PC-3 (cell line): ENCODE data around the gene SRRM5.

ENCODE experiments used
- EZH2phosphoT487 ChIP-seq: fragments of 300-600 bp; sonication (generic); IDR thresholded peaks from 2 replicates; pipeline ENCODE4 v1.6.1; 2018; ENCODE audit warnings: mild to moderate bottlenecking, antibody characterized with exemption, low read length, borderline replicate concordance
- TF ChIP-seq, protein P1 (sequence below): fragments of 300-600 bp; sonication (generic); conservative IDR thresholded peaks from 2 replicates; pipeline ENCODE4 v1.5.1; 2017; ENCODE audit warnings: antibody characterized with exemption, low read depth, mild to moderate bottlenecking, low read length

DNA sequence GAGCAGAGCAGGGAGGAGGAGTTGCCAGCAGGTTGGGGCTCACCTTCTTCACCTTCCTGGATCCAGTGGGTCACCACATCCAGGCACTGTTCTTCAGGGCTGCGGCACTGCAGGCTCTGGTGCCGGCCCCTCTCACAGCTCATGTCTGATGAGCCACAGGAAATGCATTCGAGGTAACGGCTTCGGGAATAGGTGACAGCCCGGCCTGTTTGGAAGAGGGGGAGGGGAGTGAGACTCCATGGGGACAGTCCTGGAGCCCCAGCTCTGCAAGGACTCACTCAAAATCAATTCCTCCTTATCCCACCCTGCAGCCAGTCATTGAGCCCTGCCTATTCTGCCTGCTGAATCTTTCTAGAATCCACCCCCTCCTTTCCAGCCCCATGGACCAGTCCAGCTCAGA, 44.5 kb downstream of the SRRM5 start:
- TF ChIP-seq, protein P1, sequence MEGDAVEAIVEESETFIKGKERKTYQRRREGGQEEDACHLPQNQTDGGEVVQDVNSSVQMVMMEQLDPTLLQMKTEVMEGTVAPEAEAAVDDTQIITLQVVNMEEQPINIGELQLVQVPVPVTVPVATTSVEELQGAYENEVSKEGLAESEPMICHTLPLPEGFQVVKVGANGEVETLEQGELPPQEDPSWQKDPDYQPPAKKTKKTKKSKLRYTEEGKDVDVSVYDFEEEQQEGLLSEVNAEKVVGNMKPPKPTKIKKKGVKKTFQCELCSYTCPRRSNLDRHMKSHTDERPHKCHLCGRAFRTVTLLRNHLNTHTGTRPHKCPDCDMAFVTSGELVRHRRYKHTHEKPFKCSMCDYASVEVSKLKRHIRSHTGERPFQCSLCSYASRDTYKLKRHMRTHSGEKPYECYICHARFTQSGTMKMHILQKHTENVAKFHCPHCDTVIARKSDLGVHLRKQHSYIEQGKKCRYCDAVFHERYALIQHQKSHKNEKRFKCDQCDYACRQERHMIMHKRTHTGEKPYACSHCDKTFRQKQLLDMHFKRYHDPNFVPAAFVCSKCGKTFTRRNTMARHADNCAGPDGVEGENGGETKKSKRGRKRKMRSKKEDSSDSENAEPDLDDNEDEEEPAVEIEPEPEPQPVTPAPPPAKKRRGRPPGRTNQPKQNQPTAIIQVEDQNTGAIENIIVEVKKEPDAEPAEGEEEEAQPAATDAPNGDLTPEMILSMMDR: no peak
- TF ChIP-seq EZH2phosphoT487: no peak
